Measurements from ENCODE around the gene ZNHIT6. TPM values are rescaled to one million over a fixed set of nuclear protein-coding genes. Genes with fewer than 3 reads are reported as not detected.
"Not testable (repeated sequence)": the region's sequence is repeated elsewhere in the genome, so short reads cannot be mapped to it uniquely, and the experiment has no call there.

The ZNHIT6 gene
- total RNA-seq, 4 donors from 2014 or later: 13.6 to 31.2 (median 23.2) TPM

DNA sequence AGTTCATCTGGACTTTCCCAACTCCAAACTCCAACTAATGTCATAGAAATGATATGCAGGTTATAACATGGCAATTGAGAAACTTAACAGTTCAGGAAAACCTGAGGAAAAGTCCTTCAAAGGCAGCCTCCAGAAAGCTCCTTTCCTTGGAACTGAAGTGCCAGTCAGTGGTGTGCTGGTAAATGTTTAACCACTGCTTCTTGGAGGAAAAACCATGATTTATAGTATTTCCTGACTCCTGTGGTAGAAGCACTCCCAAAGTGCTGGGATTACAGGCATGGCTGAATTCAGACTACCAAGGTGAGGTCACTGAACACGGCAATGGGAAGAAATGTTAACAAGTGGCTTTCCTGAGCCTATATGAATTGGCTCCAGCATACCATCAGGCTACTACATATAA, 26.7 kb upstream of the ZNHIT6 start:
- H3K4me3 ChIP-seq: no peak overlapping the region
- DNase-seq: no peak
- intact Hi-C loops (cut with DNase I; ENCODE audit: low total_unique reads): no loop called here

DNA sequence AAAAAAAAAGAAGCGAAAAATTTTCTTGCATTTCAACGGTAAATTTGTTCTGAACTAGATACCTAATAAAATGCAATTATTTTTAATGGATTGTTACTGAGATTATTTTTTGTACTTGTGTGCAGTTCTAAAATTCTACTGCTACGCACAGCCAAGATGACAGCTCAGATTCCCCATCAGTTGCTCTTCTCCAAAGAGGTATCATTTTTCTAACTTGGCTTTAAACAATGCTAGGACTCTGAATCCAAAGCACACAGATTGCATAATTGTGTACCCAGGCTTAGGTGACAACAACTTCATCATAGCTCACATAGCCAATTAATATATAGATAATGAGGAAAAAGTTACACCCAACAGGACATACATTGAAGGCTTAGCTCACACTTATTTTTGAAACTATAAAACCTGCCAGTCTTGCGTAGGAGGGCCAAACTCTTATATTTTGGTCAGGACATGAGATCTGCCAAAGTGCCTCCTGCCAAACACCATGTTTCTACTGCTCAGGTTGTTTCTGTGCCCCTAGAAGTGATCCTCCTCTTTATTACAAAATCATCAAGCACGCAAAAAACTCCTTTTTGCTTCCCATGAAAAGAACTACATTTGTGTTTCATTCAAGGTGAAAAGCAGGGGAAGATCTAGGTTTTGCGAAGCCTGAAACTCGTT, 10.6 kb upstream of the ZNHIT6 start:
- H3K4me3 ChIP-seq: no peak overlapping the region
- no peaks in the 10 kb centered on the region for H3K4me1 ChIP-seq
- intact Hi-C loops (cut with DNase I; ENCODE audit: low total_unique reads): no loop called here
- no peaks in the 10 kb centered on the region for H3K36me3 ChIP-seq
- TF ChIP-seq, protein P1, sequence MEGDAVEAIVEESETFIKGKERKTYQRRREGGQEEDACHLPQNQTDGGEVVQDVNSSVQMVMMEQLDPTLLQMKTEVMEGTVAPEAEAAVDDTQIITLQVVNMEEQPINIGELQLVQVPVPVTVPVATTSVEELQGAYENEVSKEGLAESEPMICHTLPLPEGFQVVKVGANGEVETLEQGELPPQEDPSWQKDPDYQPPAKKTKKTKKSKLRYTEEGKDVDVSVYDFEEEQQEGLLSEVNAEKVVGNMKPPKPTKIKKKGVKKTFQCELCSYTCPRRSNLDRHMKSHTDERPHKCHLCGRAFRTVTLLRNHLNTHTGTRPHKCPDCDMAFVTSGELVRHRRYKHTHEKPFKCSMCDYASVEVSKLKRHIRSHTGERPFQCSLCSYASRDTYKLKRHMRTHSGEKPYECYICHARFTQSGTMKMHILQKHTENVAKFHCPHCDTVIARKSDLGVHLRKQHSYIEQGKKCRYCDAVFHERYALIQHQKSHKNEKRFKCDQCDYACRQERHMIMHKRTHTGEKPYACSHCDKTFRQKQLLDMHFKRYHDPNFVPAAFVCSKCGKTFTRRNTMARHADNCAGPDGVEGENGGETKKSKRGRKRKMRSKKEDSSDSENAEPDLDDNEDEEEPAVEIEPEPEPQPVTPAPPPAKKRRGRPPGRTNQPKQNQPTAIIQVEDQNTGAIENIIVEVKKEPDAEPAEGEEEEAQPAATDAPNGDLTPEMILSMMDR (IDR thresholded peaks at IDR 0.05): no peak
- no peak for TF ChIP-seq POLR2A (IDR thresholded peaks at IDR 0.05)
- H3K27me3 ChIP-seq: no peaks in the 10 kb centered on the region
- no peak overlapping the region for H3K27ac ChIP-seq
- peaks cover 0 to 3% of the 10 kb centered on the region in 2 donors for H3K9me3 ChIP-seq
- DNase-seq: no peak

More for the DNA sequence above, 26.7 kb upstream of the ZNHIT6 start:
- H3K9me3 ChIP-seq: no peaks in the 10 kb centered on the region
- no peak for TF ChIP-seq POLR2A (IDR thresholded peaks at IDR 0.05)
- TF ChIP-seq, protein P1 (IDR thresholded peaks at IDR 0.05): no peak
- H3K27me3 ChIP-seq: no peaks in the 10 kb centered on the region
- H3K4me1 ChIP-seq: no peaks in the 10 kb centered on the region
- no peak overlapping the region for H3K27ac ChIP-seq
- no peaks in the 10 kb centered on the region for H3K36me3 ChIP-seq

DNA sequence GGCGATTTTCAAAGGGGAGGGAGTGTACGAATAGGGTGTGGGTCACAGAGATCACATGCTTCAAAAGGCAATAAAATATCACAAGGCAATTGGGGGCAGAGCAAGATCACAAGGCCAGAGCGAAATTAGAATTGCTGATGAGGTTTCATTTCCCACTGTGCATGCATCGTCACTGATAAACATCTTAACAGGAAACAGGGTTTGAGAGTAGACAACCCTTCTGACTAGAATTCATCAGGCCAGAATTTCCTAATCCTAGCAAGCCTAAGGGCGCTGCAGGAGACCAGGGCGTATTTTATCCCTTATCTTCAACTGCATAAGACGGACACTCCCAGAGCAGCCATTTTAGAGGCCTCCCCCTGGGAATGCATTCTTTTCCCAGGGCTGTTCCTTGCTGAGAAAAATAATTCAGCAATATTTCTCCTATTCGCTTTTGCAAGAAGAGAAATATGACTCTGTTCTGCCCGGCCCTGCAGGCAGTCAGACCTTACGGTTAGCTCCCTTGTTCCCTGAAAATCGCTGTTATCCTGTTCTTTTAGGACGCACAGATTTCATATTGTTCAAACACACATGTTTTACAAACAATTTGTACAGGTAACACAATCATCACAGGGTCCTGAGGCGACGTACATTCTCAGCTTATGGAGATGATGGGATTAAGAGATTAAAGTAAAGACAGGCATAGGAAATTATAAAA, 6.3 kb upstream of the ZNHIT6 start:
- H3K9me3 ChIP-seq; H3K27ac ChIP-seq; H3K4me3 ChIP-seq; H3K4me1 ChIP-seq; H3K36me3 ChIP-seq; DNase-seq; intact Hi-C loops (cut with DNase I; ENCODE audit: low total_unique reads); H3K27me3 ChIP-seq: not testable (repeated sequence)

DNA sequence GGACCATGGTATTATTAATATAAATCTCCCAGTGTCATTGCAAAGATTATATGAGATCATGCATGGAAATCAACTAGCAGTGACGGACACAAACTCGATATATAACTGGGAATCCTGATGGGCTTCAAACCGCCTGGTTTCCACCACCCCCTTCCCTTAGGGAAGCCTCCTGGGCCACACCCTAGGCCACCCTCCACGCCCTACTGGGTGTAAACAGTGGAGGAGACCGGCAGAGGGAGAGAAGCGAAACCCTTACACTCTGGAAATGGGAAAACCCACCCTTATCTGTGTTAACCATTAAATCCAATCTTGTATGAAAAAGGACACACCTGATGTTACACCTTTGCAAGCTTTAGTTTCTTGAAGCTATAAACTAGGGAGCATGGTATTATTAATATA, 595 bp upstream of the ZNHIT6 start:
- intact Hi-C loops (cut with DNase I; ENCODE audit: low total_unique reads): no loop called here
- TF ChIP-seq, protein P1 (IDR thresholded peaks at IDR 0.05): no peak
- TF ChIP-seq POLR2A (IDR thresholded peaks at IDR 0.05): no peak
- peak overlapping the region; percentile 85 to 87 for H3K27ac ChIP-seq
- DNase-seq: no peak
- H3K9me3 ChIP-seq: no peaks in the 10 kb centered on the region
- H3K4me3 ChIP-seq: peak overlapping the region; percentile 59 to 70
- no peaks in the 10 kb centered on the region for H3K27me3 ChIP-seq
- no peaks in the 10 kb centered on the region for H3K4me1 ChIP-seq
- no peaks in the 10 kb centered on the region for H3K36me3 ChIP-seq

DNA sequence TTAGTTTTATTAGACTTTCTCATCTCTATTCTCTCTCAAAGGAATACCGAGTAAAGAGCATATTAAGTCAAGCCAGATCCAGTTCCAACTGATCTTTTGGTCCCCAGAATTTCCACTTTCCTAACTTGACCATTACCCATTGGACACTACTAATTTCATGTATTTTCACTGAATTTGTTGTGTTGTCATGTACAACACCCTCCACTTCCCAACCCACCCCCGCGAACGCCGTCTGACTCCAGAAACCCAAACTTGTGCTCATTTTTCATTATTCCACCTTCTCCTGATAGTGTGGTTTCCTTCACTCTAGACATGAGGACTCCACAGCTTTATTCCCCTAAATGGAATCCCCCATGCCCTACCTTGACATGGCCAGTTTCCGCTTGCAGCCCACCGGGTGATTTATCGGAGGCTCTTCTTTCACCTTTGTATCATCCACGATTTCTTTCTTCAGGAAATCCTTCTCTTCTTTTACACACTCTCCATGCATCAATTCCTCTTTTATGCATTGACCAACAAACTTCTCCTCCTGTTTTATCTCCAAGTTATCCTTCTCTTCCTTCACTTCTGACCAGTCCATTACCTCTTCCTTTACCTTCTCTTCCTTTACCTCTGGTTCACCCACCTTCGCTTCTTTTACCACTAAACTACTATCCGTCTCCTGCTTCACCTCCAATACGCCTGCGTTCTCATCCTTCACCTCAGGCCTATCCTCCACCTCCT, 805 bp downstream of the ZNHIT6 start:
- Histone ChIP-seq H3K36me3 (no peaks in the 10 kb centered on the region), H3K27ac (peak overlapping the region; percentile 85 to 87), H3K4me3 (peak overlapping the region; percentile 59 to 70), H3K27me3 (no peaks in the 10 kb centered on the region), H3K9me3 (no peaks in the 10 kb centered on the region), H3K4me1 (no peaks in the 10 kb centered on the region)
- DNase-seq: no peak
- intact Hi-C loops (cut with DNase I; ENCODE audit: low total_unique reads): no loop called here
- TF ChIP-seq, protein P1 (IDR thresholded peaks at IDR 0.05): no peak
- no peak for TF ChIP-seq POLR2A (IDR thresholded peaks at IDR 0.05)

All from uterus (tissue), 4 donors.